Forelimb muscle (tissue), 1 donor: ENCODE results near the gene MCTP1. TPM values are rescaled to one million over a fixed set of nuclear protein-coding genes. Genes with fewer than 3 reads are reported as not detected.
"Not testable (repeated sequence)": the region's sequence is repeated elsewhere in the genome, so short reads cannot be mapped to it uniquely, and the experiment has no call there.

Experiments used
- DNase-seq: peaks from one replicate; pipeline ENCODE4 v3.0.0-alpha.2; 2013; ENCODE audit warnings: low read depth
- polyA plus RNA-seq: library from polyadenylated mRNA; unstranded; fragments of 120-200 nt; gene quantifications from one replicate; pipeline ENCODE4 v1.2.1, GENCODE V29; 2013; ENCODE audit not compliant: insufficient read length

Gene MCTP1
- polyA plus RNA-seq, 1 donor, result 7.2 TPM

DNA sequence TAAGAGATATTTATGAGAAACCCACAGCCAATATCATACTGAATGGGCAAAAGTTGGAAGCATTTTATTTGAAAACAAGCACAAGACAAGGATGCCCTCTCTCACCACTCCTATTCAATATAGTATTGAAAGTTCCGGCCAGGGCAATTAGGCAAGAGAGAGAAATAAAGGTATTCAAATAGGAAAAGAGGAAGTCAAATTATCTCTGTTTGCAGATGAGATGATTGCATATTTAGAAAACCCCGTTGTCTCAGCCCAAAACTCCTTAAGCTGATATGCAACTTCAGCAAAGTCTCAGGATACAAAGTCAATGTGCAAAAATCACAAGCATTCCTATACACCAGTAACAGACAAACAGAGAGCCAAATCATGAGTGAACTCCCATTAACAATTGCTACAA, 325.6 kb downstream of the MCTP1 start:
- DNase-seq, result not testable (repeated sequence)

DNA sequence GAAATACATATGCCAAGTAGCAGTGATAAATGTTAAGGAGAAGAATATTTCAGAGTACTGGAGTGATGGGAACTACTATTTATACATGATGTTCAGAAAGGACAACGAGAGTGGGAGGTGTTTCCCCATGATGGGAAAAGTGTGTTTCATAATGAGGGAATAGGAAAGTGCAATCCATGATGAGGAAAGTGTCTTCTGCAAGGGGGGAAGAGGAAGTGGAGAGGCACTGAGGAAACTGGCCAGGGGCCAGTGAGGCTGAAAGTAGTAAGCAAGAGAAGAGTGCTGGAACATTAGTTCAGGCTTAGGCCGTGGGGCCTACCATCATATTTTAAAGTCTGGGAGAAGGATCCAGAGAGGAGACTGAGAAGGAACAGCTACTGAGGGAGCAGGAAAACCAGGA, 339.2 kb downstream of the MCTP1 start:
- no peak for DNase-seq

DNA sequence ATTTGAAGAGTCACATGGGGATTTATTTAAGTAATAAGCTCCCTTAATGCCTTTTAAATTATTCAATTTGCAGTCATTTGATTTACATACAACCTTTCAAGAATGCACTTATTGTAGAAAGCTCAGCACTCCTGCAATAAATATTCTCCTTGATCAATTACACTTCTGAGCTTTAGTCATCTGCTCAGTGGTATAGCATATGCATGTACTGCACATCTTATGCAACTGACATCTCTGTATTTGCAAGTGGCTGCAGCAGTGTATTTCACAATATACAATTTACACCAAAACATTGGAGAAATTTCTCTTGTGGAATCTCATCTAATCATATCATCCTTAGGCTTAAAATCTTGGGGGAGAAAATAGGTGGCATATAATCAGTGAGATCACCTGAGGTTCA, 340.7 kb downstream of the MCTP1 start:
- DNase-seq, result no peak

DNA sequence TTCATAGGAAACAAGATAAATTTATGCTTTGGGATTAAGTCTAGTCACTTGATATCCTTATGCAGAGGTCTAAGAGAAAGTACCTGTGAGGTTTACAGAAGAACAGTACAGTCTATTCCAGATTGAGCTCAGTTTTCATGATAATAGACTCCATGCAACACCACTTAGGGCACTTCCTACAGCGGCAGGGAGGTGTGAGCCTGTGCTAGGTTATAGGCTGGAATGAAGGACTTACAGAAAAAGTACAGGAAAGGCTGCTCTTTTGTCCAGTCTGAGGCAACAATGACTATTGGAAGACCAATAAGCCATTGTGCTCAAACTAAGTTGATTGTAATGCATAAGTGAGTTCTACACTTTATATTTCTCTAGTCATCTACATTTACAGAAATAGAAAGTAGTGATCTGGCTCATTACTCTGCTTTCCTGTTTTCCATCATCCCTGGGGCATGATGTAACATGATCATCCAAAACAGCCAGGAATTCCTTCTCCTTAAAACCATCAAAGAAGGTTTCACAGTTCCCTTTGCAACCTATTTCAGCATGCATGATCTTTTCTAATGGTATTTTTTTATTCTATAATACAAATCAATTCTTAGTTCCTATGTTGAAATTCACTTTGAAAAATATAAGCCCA, 343.7 kb downstream of the MCTP1 start:
- no peak for DNase-seq

DNA sequence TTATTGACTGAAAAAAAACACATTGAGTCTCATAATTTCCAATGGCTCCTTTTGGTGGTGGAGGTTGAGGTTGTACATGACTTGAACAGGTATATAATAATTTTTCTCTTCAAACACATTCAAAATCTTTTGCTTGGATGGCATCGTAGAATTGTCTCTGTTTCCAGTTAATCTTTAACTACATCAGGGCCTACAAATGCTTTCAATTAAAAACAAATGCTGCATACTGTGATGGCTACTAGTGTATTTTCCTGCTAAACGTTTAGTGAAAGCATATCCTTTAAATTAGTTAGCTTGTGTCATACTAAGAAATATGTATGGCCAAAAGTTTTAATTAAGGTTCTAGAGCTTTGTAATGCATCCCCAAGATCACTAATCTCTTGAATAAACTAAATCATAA, 352.6 kb downstream of the MCTP1 start:
- no peak for DNase-seq

DNA sequence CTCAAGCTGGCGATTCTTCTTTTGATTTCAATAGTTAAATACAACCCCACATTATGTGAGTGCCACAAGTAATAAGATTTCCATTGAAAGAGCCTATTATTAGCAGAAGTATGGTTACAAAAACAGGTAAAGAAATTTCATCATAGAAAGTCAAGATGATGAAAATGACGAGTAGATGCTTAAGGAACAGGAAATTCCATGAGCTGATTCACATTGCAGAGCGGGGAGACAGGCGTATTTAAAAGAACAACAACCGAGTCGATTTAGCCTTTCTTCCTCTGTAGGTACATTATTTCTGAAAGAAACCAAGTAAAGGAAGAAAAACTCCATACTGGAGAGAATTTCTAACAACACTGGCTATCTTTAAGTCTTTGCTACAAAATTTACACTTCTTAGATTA, 356.0 kb downstream of the MCTP1 start:
- no peak for DNase-seq

DNA sequence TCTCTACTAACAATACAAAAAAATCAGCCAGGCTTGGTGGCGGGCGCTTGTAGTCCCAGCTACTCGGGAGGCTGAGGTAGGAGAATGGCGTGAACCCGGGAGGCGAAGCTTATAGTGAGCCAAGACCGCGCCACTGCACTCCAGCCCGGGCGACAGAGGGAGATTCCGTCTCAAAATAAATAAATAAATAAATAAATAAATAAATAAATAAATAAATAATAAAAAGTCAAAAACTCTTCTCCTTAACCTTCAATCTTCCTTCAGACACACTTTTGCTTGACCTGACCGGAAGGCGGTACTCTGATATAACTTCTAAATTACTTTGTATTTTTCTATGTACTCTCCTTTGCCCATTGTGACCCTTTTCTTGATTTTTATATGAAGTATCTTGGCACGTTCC, 364.3 kb downstream of the MCTP1 start:
- DNase-seq, result no peak

DNA sequence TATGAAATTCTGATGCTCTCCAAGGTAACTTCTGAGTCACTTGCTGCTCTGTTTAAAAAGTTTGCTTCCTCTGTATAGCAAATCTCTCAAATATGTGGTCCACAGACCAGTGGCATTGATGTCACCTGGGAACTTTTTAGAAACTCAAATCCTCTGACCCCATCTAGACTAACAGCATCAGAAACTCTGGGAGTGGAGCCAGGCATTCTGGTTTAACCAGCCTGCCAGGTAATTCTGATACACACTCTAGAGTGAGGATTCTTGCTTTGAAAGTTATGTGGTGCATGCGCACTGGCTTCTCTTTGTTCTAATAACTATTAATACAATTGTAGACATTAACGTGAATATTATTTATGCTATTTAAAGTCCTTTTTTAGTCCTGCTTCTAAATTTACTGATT, 368.3 kb downstream of the MCTP1 start:
- no peak for DNase-seq

DNA sequence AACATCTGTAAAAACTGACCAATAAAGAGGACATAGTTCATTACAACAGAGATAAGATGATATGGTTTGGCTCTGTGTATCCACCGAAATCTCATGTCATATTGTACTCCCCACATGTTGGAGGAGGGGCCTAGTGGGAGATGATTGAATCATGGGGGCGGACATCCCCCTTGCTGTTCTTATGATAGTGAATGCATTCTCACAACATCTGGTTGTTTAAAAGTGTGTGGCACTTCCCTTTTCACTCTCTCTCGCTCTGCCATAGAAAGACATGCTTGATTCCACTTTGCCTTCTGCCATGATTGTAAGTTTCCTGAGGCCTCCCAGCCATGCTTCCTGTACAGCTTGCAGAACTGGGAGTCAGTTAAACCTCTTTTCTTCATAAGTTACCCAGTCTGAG, 373.6 kb downstream of the MCTP1 start:
- DNase-seq, result no peak

DNA sequence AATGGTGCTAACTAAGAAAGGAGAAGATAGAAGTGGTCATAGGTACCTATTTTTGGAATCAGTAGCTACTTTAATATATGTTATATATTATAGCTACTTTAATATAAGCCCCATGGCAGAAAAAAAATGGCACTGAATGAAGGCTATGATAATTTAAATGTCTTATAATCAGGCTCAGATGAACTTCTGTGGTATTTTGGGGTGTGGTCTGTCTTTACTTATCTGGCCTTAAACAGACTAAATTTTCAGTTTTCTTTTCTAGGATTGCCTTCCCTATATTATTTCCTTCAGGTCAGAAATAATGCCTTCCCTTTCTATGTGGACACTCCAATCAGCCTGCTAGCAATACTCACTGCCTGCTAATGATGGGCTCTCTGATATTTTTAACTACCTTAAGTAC, 374.2 kb downstream of the MCTP1 start:
- no peak for DNase-seq

DNA sequence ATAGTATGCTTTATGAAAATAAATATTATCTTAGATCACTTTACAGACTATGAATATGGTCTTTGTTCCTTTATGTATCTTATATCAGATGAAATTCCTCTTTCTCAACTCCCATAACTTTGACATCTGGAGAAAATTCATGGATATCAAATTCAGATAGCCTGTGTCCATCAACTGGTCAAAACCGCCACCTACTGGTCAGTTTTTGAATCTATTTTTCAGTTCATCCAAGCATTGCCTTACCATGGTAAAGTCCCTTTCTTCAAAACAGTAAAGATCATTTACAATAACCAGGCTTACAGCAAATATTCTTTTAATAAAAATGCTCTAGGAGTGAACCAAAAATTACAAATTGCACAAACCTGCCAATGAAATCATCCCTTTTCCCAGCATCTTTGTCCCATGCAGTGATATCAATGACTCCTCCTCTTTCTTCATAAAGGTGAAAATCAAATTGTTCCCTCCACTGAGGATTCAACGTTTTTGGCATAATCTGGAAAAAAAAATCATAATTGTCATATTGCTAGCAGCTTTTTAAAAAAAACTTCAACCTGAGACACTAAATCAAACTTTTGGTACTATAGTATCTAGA, 375.9 kb downstream of the MCTP1 start:
- no peak for DNase-seq

DNA sequence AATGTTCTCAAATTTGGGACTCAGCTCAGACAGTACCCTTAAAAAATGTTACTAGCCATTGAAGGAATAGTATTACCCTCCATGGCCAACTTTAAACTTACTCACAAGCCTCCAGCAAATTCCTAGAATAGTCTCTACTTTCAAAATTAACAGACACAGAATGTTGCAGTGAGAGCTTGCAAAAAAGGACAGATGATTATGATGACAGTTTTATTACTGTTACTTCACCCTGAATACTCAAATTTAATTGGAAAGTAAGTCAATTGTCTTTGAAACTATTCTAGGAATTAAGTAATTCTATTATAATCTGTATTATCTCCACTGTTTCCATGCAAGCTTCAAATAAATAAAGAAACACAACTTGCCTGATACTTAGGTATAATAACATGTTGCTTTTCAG, 378.1 kb downstream of the MCTP1 start:
- DNase-seq, result no peak

DNA sequence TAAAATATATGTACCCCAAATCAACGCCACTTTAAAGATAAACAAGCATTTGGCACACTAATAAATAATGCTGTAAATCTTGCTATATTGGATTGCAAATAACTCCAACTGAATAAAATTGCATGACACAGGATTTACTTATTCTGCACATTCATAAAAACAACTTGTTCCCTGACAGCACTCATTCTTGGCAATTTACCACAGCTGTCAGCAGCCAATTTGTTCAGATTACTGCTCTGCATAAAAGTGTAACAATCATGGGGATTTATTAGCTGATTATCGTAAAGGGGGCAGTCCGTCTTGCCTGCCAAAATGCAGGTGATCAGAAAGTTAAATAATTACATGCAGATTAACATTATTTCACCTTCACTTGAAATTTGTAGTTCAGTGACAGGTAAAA, 381.2 kb downstream of the MCTP1 start:
- DNase-seq, result no peak

DNA sequence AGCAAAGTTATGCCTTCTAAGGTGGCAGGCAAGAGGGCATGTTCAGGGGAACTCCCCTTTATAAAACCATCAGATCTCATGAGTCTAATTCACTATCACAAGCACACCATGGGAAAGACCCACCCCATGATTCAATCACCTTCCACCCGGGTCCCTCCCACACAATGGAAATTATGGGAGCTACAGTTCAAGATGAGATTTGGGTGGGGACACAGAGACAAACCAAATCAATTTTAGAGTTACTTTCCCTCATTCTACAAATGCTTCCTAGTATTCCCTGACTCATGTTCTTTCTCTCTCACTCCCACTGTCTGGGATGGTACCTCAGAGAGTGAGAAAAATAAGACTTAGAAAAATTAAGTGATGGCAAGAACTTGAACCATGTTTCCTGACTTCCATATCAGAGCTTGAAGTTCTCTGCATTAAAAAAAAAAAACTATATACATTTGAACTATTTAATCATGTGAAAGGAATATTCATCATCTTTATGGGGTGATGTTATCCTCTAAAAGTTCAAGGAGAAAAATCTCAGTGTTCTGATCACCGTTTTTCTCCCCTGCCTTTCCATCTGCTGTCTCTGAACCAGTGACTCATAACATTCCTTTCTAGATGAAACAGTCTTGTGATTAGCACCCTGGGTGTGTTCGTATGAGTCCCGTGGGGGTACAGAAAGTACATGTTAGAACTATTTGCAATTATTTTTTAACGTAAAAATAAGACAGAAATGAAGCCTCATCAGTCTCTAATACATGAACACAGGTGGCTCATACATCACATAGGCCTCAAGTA, 383.5 kb downstream of the MCTP1 start:
- DNase-seq, result no peak

DNA sequence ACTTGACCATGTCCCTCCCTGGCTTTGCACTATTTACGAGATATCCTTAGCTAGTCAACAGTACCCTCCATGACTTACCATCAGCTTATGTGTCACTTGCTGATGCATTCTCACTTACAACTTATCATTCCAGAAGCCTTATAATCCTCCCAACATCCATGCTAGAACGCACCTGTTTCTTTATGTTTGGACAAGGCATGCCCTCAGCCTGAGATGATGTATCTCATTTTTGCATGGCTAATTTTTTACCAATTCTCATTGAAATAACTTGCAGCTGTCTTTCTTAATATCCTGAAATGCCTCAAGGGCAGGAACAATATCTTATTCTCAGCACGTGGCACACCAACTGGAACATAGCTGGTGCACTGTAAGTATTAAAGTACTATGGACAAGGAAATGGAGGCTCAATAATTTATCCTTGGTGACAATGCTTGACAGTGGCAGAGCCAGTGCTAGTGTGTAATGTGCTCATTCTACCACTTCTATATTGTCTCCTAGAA, 384.8 kb downstream of the MCTP1 start:
- DNase-seq, result no peak

DNA sequence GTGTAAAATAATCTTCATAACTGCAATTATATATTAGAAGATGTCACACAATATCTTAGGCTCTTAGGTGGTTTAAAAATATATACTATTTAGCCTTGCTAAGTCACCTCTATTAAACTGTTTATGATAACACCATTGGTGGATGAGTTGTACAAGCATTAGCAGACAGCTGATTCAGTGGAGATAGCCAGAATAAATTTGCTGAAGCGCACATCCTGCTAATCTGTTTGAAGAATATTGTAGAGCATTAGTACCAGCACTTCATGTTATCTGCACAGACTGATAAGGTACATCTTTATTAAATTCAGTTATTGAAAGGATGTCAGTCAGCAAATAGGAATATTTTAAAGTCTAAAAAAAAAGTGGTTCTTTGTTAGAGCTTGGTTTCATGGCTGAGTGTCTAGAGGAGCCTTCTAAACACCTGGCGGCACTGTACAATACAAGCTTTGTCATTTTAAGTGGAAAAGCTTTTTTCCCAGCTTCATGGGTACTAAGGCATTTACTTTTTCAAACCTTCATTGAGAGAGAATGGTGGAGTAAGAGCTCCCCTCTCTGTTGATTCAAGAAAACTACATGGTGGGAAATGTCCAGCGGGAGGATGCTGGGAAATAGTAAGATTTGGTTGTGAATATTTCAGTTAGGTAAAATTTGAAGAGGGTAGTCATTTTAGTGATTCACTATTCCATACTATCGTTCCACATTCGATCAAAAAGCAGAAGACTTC, 391.3 kb downstream of the MCTP1 start:
- no peak for DNase-seq

DNA sequence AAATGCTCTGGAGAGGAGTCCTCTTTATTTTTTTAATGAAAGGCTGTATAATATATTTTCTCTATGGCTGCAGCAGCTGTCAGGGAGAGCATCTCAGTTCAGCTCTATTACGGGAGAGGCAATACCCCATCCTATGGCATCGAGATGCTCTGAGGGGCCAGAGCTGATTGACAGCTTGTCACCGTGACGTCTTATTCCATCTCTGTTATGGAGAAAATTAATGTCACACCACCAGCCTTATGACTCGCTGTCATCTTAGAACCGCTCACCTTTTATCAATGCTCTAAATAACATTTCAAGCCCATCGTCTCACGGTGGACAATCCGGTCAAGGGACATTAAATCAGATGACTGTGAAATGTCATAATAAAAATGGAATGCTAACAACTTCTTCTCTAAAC, 392.9 kb downstream of the MCTP1 start:
- DNase-seq, result no peak

DNA sequence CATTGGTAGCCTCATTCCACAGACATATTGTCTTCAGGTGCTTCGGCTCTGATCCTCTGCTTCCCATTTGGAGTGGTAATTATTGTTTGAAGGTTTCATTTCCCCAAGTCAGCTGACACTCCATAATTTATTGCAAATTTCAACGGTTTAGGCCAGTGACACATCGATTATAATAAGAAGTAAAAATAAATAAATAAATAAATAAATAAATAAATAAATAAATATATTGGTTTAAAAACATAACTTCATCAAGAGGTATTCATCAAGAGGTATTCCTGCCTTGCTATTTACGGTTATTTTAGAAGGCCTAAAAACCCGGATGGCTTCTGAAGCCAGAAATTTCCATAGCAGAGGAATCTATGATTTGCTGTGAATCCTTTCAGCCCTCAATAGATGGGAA, 393.3 kb downstream of the MCTP1 start:
- DNase-seq, result no peak

DNA sequence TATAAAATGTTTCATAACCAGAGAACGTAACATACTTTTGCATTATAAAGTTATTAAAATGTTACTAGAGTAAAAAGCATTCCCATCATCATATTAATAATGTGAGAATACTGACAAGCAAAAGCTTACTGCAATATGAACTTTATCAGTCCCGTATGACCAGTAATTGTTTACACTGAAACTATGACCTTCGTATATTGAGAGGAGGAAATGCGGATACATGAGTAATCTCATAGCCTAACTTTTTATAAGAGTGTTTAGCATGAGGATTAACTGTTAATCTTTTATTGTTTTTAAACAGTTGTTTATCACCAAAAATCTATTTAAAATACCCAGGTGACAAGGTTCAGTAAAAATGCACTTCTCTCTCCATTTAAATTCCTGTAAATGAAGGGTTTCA, 394.0 kb downstream of the MCTP1 start:
- no peak for DNase-seq

DNA sequence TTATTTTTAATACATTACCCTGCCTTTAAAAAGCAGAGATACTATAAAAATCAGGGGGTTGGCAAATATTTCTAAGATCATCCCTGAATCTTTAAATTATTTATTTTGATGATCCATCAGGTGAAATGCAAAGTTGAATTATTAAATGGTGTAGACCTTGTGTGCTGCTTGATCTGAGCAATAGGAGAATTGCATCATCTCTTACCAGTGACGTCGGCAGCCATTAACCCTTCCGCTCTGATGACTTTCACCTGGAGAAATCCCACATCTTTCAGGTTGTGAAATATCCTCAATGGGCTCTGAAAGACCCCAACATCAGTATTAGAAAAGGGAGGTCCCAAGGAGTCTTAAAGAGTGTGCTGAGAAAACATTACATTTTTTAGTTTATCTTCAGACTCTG, 396.2 kb downstream of the MCTP1 start:
- DNase-seq, result no peak

DNA sequence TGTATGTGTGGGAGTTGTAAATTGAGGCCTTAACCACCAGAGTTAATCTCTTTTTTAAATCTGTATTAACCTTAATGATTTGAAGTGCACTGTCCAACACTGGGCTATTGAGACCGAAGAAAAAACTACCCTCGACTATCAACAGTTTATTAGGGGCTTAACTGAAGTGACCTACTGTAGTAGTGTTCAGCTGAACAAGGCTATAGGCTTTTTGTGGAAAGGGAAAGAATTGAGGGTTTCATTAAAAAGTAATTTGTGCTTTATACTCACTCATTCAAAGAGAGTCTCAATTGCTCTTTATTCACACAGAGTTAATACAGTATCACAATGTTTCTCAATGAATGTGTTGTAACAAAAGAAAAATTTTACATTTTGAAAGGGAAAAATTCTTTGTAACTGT, 399.0 kb downstream of the MCTP1 start:
- no peak for DNase-seq

DNA sequence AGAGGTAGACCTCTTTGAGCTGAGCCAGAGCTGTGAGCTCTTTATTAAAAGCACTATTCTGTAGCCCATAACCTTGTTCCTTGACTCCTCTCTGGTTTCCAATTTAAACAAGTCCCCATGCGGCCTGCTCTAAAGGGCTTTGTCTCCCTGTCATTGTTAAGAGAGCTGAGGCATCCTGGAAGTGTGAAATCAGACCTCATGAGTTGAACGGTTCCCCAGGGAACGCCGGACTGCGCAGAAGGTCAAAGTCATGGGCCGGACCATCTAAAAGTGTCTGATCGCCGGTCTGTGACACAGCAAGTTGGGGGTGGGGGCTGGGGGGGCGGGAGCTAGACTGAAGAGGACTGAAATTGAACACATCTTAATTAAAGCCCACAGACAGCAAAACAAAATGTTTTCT, 400.6 kb downstream of the MCTP1 start:
- no peak for DNase-seq
